Neural progenitor cell (in vitro differentiated cells): ENCODE measurements around the gene GABRB2. TPM values are rescaled to one million over a fixed set of nuclear protein-coding genes. Genes with fewer than 3 reads are reported as not detected.

Source experiments
- DNase-seq: peaks from one replicate; pipeline ENCODE4 v3.0.0-alpha.2; 2016; ENCODE audit warnings: low spot score
- H2AFZ ChIP-seq: fragments of 200-600 bp; sonication (generic); replicated peaks from 2 replicates; pipeline ENCODE4 v1.6.1; 2016; ENCODE audit warnings: antibody characterized with exemption
- H3F3A ChIP-seq: fragments of 200-600 bp; sonication (generic); 2 replicates; pipeline ENCODE4 v1.6.1; 2016; ENCODE audit warnings: antibody characterized with exemption, low read depth
- H3K27ac ChIP-seq: fragments of 200-600 bp; sonication (generic); 2 replicates; pipeline ENCODE4 v1.5.1; 2016; ENCODE audit warnings: mild to moderate bottlenecking
- H3K27me3 ChIP-seq: fragments of 200-600 bp; sonication (generic); 2 replicates; pipeline ENCODE4 v1.6.1; 2016; ENCODE audit warnings: mild to moderate bottlenecking, moderate library complexity
- H3K36me3 ChIP-seq: fragments of 200-600 bp; sonication (generic); 2 replicates; pipeline ENCODE4 v1.5.1; 2016
- H3K4me1 ChIP-seq: fragments of 200-600 bp; sonication (generic); 2 replicates; pipeline ENCODE4 v1.6.1; 2016; ENCODE audit warnings: mixed run types
- H3K4me2 ChIP-seq: fragments of 200-600 bp; sonication (generic); 2 replicates; pipeline ENCODE4 v1.6.1; 2016
- H3K4me3 ChIP-seq: fragments of 200-600 bp; sonication (generic); 2 replicates; pipeline ENCODE4 v1.5.1; 2016
- H3K79me2 ChIP-seq: fragments of 200-600 bp; sonication (generic); 2 replicates; pipeline ENCODE4 v1.6.1; 2016; ENCODE audit warnings: low read depth
- H3K9ac ChIP-seq: fragments of 200-600 bp; sonication (generic); 2 replicates; pipeline ENCODE4 v1.6.1; 2016
- H3K9me3 ChIP-seq: fragments of 200-600 bp; sonication (generic); 2 replicates; pipeline ENCODE4 v1.5.1; 2016; ENCODE audit warnings: low read depth
- H4K20me1 ChIP-seq: fragments of 200-600 bp; sonication (generic); 2 replicates; pipeline ENCODE4 v1.6.1; 2016; ENCODE audit warnings: low read depth
- H3K27ac Mint-ChIP-seq: 3 replicates; pipeline ENCODE4 v1.8.0; 2021; ENCODE audit warnings: mixed read lengths
- H3K27me3 Mint-ChIP-seq: 2 replicates; pipeline ENCODE4 v1.8.0; 2022; ENCODE audit warnings: low read depth, mild to moderate bottlenecking, inconsistent platforms, moderate library complexity, mixed read lengths; ENCODE audit not compliant: insufficient read depth
- H3K36me3 Mint-ChIP-seq: 3 replicates; pipeline ENCODE4 v1.8.0; 2021; ENCODE audit warnings: mixed read lengths
- H3K4me1 Mint-ChIP-seq: 3 replicates; pipeline ENCODE4 v1.8.0; 2021; ENCODE audit warnings: mixed read lengths
- H3K4me3 Mint-ChIP-seq: 3 replicates; pipeline ENCODE4 v1.8.0; 2021; ENCODE audit warnings: mild to moderate bottlenecking, moderate library complexity, mixed read lengths
- H3K9me3 Mint-ChIP-seq: 3 replicates; pipeline ENCODE4 v1.8.0; 2020; ENCODE audit warnings: mixed read lengths
- EZH2 ChIP-seq: fragments of 200-600 bp; sonication (generic); IDR thresholded peaks from 2 replicates; pipeline ENCODE4 v1.6.1; 2017; ENCODE audit warnings: antibody characterized with exemption, mild to moderate bottlenecking, moderate library complexity
- EZH2phosphoT487 ChIP-seq: fragments of 200-600 bp; sonication (generic); IDR thresholded peaks from 2 replicates; pipeline ENCODE4 v1.6.1; 2017; ENCODE audit warnings: antibody characterized with exemption
- total RNA-seq: library from RNA; depleted of rRNA; stranded (reverse); fragments of >200 nt; gene quantifications from 2 replicates; pipeline ENCODE4 v1.2.3, GENCODE V29; 2015; ENCODE audit warnings: low replicate concordance
- TF ChIP-seq, protein P1 (sequence below): fragments of 200-600 bp; sonication (generic); IDR thresholded peaks from 2 replicates; pipeline ENCODE4 v1.5.1; 2017; ENCODE audit warnings: antibody characterized with exemption, mild to moderate bottlenecking

GABRB2 gene
- total RNA-seq, 1 donor from 2014 or later, result 0.58 TPM

DNA sequence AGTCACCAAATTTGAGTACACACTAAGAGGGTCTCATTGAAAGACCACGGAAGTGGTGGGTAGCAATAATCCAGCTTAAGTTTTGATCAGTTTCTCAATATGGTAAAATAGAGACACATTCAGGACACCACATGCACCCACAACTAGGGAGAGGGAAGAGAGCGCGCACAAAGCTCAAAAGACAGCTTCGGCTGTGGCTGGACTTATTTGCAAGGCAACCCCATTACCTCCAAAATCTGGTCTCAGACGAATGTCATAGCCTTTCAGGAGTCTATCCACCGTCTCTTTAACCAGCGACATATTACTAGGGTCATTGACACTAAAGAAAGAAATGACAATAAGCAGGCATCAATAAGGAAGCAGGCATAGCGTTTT, 443 bp downstream of the GABRB2 start:
- peak overlapping the region; percentile 54 for H2AFZ ChIP-seq

DNA sequence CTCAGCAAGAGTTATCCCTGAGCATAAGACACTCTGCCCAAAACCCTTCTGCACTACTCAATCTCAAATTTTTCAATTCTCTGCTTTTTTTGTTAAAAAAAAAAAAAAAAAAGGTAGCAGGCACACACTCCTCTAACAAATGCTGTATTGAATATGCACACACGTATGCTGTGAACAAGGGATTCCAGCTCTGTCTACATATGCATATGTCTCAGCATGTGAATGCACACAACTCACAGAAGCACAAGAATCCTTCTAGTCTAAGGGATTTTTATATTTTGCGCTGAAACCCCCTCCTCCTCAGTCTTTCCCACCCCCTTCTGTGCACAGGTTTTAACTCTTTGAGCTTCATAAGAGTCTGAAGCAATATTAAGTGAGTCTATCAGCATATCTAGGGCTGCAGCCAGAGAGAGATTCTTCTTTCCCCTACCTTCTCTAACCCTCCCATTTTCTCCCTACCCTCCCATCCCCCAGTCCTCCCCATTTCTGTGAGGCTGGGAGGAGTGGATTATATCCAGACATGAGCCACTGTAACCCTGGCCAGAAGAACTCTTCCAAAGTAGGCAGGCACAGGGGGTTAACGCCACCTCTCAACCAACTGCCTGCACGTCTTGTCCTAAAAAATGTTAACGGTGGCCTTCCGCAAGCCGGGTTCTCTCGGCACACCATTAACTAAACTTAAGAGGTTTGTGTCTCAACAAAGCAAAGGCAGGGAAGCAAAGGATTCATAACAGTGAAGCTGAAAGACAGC, 1.0 kb downstream of the GABRB2 start:
- no peak overlapping the region for H3K27ac ChIP-seq
- H3K27me3 ChIP-seq, result peaks cover 86% of the 10 kb centered on the region
- peaks cover 7% of the 10 kb centered on the region for H3K4me1 ChIP-seq
- no peaks in the 10 kb centered on the region for H3K79me2 ChIP-seq
- H3K9ac ChIP-seq, result no peak overlapping the region
- Mint-ChIP-seq H3K9me3 (no peaks in the 10 kb centered on the region), H3K4me1 (peaks cover 21% of the 10 kb centered on the region), H3K27ac (no peak overlapping the region), H3K36me3 (no peaks in the 10 kb centered on the region), H3K27me3 (peaks cover 43% of the 10 kb centered on the region), H3K4me3 (peak overlapping the region; percentile 93)
- H3K9me3 ChIP-seq, result no peaks in the 10 kb centered on the region
- peak; percentile 17 for DNase-seq
- H3K36me3 ChIP-seq, result no peaks in the 10 kb centered on the region
- no peak for TF ChIP-seq EZH2phosphoT487
- TF ChIP-seq, protein P1, sequence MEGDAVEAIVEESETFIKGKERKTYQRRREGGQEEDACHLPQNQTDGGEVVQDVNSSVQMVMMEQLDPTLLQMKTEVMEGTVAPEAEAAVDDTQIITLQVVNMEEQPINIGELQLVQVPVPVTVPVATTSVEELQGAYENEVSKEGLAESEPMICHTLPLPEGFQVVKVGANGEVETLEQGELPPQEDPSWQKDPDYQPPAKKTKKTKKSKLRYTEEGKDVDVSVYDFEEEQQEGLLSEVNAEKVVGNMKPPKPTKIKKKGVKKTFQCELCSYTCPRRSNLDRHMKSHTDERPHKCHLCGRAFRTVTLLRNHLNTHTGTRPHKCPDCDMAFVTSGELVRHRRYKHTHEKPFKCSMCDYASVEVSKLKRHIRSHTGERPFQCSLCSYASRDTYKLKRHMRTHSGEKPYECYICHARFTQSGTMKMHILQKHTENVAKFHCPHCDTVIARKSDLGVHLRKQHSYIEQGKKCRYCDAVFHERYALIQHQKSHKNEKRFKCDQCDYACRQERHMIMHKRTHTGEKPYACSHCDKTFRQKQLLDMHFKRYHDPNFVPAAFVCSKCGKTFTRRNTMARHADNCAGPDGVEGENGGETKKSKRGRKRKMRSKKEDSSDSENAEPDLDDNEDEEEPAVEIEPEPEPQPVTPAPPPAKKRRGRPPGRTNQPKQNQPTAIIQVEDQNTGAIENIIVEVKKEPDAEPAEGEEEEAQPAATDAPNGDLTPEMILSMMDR, result no peak
- TF ChIP-seq EZH2, result no peak
- peaks cover 13% of the 10 kb centered on the region for H3F3A ChIP-seq
- H4K20me1 ChIP-seq, result peaks cover 4% of the 10 kb centered on the region
- H3K4me2 ChIP-seq, result peak overlapping the region; percentile 100
- H2AFZ ChIP-seq, result peak overlapping the region; percentile 54
- H3K4me3 ChIP-seq, result peak overlapping the region; percentile 79

More for the DNA sequence above, 443 bp downstream of the GABRB2 start:
- H3K4me1 Mint-ChIP-seq, result peaks cover 21% of the 10 kb centered on the region
- TF ChIP-seq EZH2 (no peak), EZH2phosphoT487 (peak; percentile 46)
- TF ChIP-seq, protein P1, result no peak
- Histone ChIP-seq H3K4me1 (peaks cover 7% of the 10 kb centered on the region), H3K36me3 (no peaks in the 10 kb centered on the region), H3K4me2 (peak overlapping the region; percentile 100), H3K79me2 (no peaks in the 10 kb centered on the region), H3K9me3 (no peaks in the 10 kb centered on the region), H3K27me3 (peaks cover 91% of the 10 kb centered on the region), H3K4me3 (peak overlapping the region; percentile 79), H3K9ac (no peak overlapping the region), H3F3A (peaks cover 13% of the 10 kb centered on the region), H3K27ac (no peak overlapping the region), H4K20me1 (peaks cover 4% of the 10 kb centered on the region)
- peaks cover 3% of the 10 kb centered on the region for H3K9me3 Mint-ChIP-seq
- no peaks in the 10 kb centered on the region for H3K36me3 Mint-ChIP-seq
- peaks cover 43% of the 10 kb centered on the region for H3K27me3 Mint-ChIP-seq
- DNase-seq, result peak; percentile 25
- H3K27ac Mint-ChIP-seq, result no peak overlapping the region
- peak overlapping the region; percentile 93 for H3K4me3 Mint-ChIP-seq

DNA sequence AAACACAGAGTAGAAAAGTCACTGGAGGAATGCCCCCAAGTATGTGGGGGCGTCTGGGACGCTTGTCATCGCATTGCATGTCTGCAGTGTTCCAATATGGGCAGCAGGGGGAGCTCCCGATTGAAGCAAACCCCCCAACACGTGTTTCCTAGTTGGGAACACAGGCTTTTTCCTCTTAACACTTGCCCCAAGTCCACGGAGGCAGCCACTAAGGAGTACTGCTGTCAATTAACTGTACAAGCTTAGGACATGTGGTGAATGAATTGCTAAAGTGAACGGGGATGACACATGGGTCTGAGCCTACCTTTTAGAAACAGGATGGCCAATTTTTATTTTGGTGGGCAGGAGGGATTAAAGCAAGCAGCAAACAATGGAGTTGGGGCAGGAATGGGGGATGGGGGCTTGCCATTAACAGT, 2.2 kb downstream of the GABRB2 start:
- Mint-ChIP-seq H3K4me1 (peaks cover 21% of the 10 kb centered on the region), H3K27me3 (peaks cover 39% of the 10 kb centered on the region), H3K27ac (no peak overlapping the region), H3K4me3 (no peak overlapping the region), H3K36me3 (no peaks in the 10 kb centered on the region), H3K9me3 (no peaks in the 10 kb centered on the region)
- DNase-seq, result peak; percentile 82
- H3K9me3 ChIP-seq, result no peaks in the 10 kb centered on the region
- TF ChIP-seq EZH2, result no peak
- TF ChIP-seq, protein P1, result peak; percentile 95
- no peaks in the 10 kb centered on the region for H3K36me3 ChIP-seq
- no peak overlapping the region for H2AFZ ChIP-seq
- peaks cover 4% of the 10 kb centered on the region for H4K20me1 ChIP-seq
- peaks cover 74% of the 10 kb centered on the region for H3K27me3 ChIP-seq
- no peak overlapping the region for H3K4me3 ChIP-seq
- peaks cover 13% of the 10 kb centered on the region for H3F3A ChIP-seq
- H3K9ac ChIP-seq, result no peak overlapping the region
- H3K79me2 ChIP-seq, result no peaks in the 10 kb centered on the region
- H3K4me1 ChIP-seq, result peaks cover 7% of the 10 kb centered on the region
- H3K4me2 ChIP-seq, result no peak overlapping the region
- no peak overlapping the region for H3K27ac ChIP-seq
